Measurements from ENCODE around the gene SLC7A1. TPM values are rescaled to one million over a fixed set of nuclear protein-coding genes. Genes with fewer than 3 reads are reported as not detected.

The SLC7A1 gene
- total RNA-seq, 4 donors from 2014 or later: 26.8 to 44.2 (median 37.5) TPM

- TF ChIP-seq POLR2A (IDR thresholded peaks at IDR 0.05): no peak
- no peak for TF ChIP-seq CTCF (IDR thresholded peaks at IDR 0.05)
- H3K4me1 ChIP-seq: no peaks in the 10 kb centered on the region
- no peak overlapping the region for H3K27ac ChIP-seq
- H3K4me3 ChIP-seq: no peak overlapping the region
- H3K27me3 ChIP-seq: no peaks in the 10 kb centered on the region
- DNase-seq: no peak
- H3K36me3 ChIP-seq: peaks cover 0 to 6% (median 0%) of the 10 kb centered on the region in 3 donors
- no peaks in the 10 kb centered on the region for H3K9me3 ChIP-seq
Observed at GRCh38 chr13:29551214-29551613, 44.3 kb downstream of the SLC7A1 start.

GRCh38 chr13:29550430-29550988 is 45.0 kb downstream of the SLC7A1 start:
- Histone ChIP-seq H3K9me3 (no peaks in the 10 kb centered on the region), H3K4me1 (no peaks in the 10 kb centered on the region), H3K4me3 (no peak overlapping the region), H3K27ac (no peak overlapping the region), H3K27me3 (no peaks in the 10 kb centered on the region), H3K36me3 (peaks cover 0 to 6% (median 0%) of the 10 kb centered on the region in 3 donors)
- TF ChIP-seq POLR2A (IDR thresholded peaks at IDR 0.05) (no peak), CTCF (IDR thresholded peaks at IDR 0.05) (no peak)
- no peak for DNase-seq

DNA sequence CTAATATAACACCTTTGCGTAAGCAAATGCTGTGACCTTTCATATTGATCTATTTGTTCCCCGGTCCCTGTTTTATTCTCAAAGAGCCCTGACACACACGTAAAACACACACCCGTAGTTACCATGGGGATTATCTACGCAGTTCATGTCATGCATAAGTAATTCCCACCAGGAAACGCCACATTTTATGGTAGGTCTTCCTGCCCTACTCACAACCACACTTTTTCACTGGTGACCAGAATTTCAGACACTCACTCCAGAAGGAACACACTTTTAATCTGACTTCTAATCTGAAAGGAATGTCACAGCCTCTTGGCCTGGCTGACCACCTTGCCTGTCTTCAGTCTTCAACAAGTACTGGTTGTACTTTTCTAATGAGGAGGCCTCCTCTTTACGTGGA is 46.8 kb downstream of the SLC7A1 start:
- DNase-seq: no peak
- Histone ChIP-seq H3K4me1 (peaks cover 0 to 2% (median 0%) of the 10 kb centered on the region in 4 donors), H3K4me3 (peak overlapping the region in 1 of 4 donors; percentile 24), H3K36me3 (peaks cover 0 to 6% (median 0%) of the 10 kb centered on the region in 3 donors), H3K9me3 (no peaks in the 10 kb centered on the region), H3K27ac (peak overlapping the region in 3 of 4 donors; percentile 40 to 77 (median 53)), H3K27me3 (no peaks in the 10 kb centered on the region)
- TF ChIP-seq POLR2A (IDR thresholded peaks at IDR 0.05): no peak
- no peak for TF ChIP-seq CTCF (IDR thresholded peaks at IDR 0.05)

DNA sequence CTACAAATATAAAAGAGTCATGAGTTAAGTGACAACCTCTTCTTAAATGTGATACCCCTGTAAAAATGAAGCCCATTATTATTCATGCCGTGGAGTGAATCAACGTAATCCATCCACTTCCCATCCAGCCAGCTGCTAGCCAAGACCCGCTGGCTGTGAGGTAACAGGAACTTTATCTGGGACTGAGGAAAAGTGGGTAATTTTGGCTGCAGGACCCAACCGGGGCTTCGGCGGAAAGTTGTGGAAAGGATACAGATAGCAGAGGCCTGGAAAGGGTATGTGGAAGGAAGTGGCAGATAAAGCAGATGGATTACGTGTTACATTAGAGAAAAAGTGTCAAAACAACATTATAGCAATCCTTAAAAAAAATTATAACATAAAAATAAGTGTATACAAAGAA is 48.3 kb downstream of the SLC7A1 start:
- H3K9me3 ChIP-seq: no peaks in the 10 kb centered on the region
- H3K4me3 ChIP-seq: no peak overlapping the region
- no peak overlapping the region for H3K27ac ChIP-seq
- H3K27me3 ChIP-seq: no peaks in the 10 kb centered on the region
- no peaks in the 10 kb centered on the region for H3K36me3 ChIP-seq
- no peak for DNase-seq
- peaks cover 0 to 14% (median 0%) of the 10 kb centered on the region in 4 donors for H3K4me1 ChIP-seq
- no peak for TF ChIP-seq CTCF (IDR thresholded peaks at IDR 0.05)
- no peak for TF ChIP-seq POLR2A (IDR thresholded peaks at IDR 0.05)

DNA sequence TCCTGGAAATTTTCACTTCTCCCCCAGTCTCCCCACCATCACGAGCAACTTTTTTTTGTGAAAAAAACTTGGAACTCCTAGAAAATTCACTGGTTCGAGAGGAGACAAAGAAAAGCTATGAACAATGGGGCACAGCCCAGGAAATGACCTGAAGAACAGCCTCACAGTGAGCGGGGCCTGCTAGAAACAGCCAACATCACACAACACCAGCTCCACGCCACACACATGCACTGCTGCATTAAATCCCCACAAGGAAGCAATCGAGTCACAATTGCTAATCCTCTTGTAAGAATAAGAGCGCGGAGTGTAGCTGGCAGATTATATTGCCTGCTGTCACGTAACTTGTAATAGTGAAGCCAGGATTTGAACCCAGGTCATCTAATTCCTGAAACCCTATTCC is 48.8 kb downstream of the SLC7A1 start:
- Histone ChIP-seq H3K4me1 (peaks cover 0 to 14% (median 0%) of the 10 kb centered on the region in 4 donors), H3K4me3 (no peak overlapping the region), H3K9me3 (no peaks in the 10 kb centered on the region), H3K27ac (no peak overlapping the region), H3K27me3 (no peaks in the 10 kb centered on the region), H3K36me3 (no peaks in the 10 kb centered on the region)
- no peak for TF ChIP-seq POLR2A (IDR thresholded peaks at IDR 0.05)
- no peak for TF ChIP-seq CTCF (IDR thresholded peaks at IDR 0.05)
- DNase-seq: no peak

- Histone ChIP-seq H3K27me3 (no peaks in the 10 kb centered on the region), H3K27ac (no peak overlapping the region), H3K36me3 (no peaks in the 10 kb centered on the region), H3K9me3 (no peaks in the 10 kb centered on the region), H3K4me3 (no peak overlapping the region), H3K4me1 (peaks cover 0 to 14% (median 0%) of the 10 kb centered on the region in 4 donors)
- TF ChIP-seq POLR2A (IDR thresholded peaks at IDR 0.05): no peak
- TF ChIP-seq CTCF (IDR thresholded peaks at IDR 0.05): no peak
- DNase-seq: no peak
Observed at GRCh38 chr13:29545988-29546387, 49.5 kb downstream of the SLC7A1 start.
